RWPE2 (cell line): ENCODE measurements around the gene ZBTB49.

Experiments used
- ATAC-seq: fragments of 200-7000 bp; cut with Tn5 transposase; 3 replicates; pipeline ENCODE4 v1.9.1; 2021; ENCODE audit warnings: low read depth
- DNase-seq: peaks from one replicate; pipeline ENCODE4 v3.0.0-alpha.2; 2020; ENCODE audit warnings: low spot score
- H3K27ac ChIP-seq: fragments of 450-650 bp; 2 replicates; pipeline ENCODE4 v1.5.1; 2017; ENCODE audit warnings: mild to moderate bottlenecking; ENCODE audit not compliant: poor library complexity, severe bottlenecking
- H3K27me3 ChIP-seq: fragments of 250-450 bp; sonication (Bioruptor Pico); 2 replicates; pipeline ENCODE4 v1.5.1; 2021; ENCODE audit warnings: mild to moderate bottlenecking, moderate library complexity; ENCODE audit not compliant: insufficient read depth, poor library complexity, severe bottlenecking
- H3K36me3 ChIP-seq: fragments of 250-450 bp; sonication (Bioruptor Pico); 2 replicates; pipeline ENCODE4 v1.5.1; 2020; ENCODE audit warnings: low read depth, mild to moderate bottlenecking, moderate library complexity
- H3K4me1 ChIP-seq: fragments of 250-450 bp; sonication (Bioruptor Pico); 2 replicates; pipeline ENCODE4 v1.5.1; 2021; ENCODE audit warnings: mild to moderate bottlenecking, moderate library complexity; ENCODE audit not compliant: insufficient read depth, poor library complexity, severe bottlenecking
- H3K4me3 ChIP-seq: fragments of 250-450 bp; sonication (Bioruptor Pico); 2 replicates; pipeline ENCODE4 v1.5.1; 2021; ENCODE audit warnings: mild to moderate bottlenecking, moderate library complexity; ENCODE audit not compliant: severe bottlenecking
- H3K9me3 ChIP-seq: fragments of 250-450 bp; sonication (Bioruptor Pico); 2 replicates; pipeline ENCODE4 v1.5.1; 2021; ENCODE audit warnings: mild to moderate bottlenecking, moderate library complexity; ENCODE audit not compliant: severe bottlenecking
- TF ChIP-seq, protein P1 (sequence below): fragments of 450-650 bp; IDR thresholded peaks from one replicate; pipeline ENCODE4 v1.5.1; 2017; ENCODE audit warnings: mild to moderate bottlenecking, moderate library complexity; ENCODE audit not compliant: poor library complexity, severe bottlenecking

The ZBTB49 gene

DNA sequence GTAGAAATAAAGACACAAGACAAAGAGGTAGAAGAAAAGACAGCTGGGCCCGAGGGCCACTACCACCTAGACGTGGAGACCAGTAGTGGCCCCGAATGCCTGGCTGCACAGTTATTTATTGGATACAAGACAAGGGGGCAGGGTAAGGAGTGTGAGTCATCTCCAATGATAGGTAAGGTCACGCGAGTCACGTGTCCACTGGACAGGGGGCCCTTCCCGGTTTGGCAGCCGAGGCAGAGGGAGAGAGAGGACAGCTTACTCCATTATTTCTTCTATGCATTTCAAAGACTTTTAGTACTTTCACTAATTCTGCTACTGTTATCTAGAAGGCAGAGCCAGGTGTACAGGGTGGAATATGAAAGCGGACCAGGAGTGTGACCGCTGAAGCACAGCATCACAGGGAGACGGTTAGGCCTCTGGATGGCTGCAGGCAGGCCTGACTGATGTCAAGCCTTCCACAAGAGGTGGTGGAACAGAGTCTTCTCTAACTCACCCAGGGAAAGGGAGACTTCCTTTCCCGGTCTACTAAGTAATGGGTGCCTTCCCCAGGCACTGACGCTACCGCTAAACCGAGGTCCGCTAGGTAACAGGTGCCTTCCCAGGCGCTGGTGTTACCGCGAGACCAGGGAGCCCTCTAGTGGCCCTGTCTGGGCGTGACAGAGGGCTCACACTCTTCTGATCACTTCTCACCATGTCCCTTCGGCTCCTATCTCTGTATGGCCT lies 44.9 kb downstream of the ZBTB49 start:
- TF ChIP-seq, protein P1, sequence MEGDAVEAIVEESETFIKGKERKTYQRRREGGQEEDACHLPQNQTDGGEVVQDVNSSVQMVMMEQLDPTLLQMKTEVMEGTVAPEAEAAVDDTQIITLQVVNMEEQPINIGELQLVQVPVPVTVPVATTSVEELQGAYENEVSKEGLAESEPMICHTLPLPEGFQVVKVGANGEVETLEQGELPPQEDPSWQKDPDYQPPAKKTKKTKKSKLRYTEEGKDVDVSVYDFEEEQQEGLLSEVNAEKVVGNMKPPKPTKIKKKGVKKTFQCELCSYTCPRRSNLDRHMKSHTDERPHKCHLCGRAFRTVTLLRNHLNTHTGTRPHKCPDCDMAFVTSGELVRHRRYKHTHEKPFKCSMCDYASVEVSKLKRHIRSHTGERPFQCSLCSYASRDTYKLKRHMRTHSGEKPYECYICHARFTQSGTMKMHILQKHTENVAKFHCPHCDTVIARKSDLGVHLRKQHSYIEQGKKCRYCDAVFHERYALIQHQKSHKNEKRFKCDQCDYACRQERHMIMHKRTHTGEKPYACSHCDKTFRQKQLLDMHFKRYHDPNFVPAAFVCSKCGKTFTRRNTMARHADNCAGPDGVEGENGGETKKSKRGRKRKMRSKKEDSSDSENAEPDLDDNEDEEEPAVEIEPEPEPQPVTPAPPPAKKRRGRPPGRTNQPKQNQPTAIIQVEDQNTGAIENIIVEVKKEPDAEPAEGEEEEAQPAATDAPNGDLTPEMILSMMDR = peak; percentile 82

DNA sequence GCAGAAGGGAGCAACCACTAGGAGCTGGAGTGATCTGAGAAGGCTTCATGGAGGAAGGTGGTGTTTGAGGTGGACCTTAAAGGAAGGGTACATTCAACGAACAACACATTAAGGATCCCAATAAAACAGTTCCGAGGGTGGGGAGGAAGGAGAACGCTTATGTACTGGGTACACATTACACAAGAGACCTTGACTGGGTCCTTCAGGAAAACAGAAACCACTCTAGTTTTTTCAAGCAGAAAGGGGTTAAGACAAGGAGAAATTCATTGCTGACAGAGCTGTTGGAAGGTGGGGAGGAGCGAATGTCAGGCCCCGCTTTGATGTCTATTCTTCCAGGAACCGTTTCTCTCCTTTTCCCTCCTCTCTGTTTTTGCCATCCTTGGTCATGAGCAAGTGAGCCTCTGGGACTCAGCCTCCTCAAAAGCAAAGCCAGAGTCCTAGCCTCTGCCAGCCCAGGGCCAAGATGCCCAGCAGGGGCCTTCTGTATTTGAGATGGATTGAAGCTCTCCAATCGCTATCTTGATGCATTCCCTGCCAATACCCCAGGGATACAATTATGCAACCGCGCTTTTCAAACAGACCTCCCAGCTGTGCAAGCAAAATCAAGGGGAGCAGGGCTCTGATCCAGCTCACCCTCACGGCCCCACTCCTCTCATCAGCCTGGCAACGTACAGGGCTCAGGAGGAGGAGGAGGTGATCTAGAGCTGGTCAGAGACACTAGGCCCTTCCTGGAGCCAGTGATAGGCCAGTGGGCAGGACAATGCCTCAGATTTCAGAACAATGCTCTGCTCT lies 48.4 kb downstream of the ZBTB49 start:
- no peaks in the 10 kb centered on the region for H3K27me3 ChIP-seq
- no peaks in the 10 kb centered on the region for H3K36me3 ChIP-seq
- H3K4me1 ChIP-seq = no peaks in the 10 kb centered on the region
- no peak for ATAC-seq
- TF ChIP-seq, protein P1 = no peak
- H3K4me3 ChIP-seq = no peak overlapping the region
- no peak overlapping the region for H3K27ac ChIP-seq
- no peaks in the 10 kb centered on the region for H3K9me3 ChIP-seq
- no peak for DNase-seq

More for the DNA sequence above, 44.9 kb downstream of the ZBTB49 start:
- Histone ChIP-seq H3K4me1 (no peaks in the 10 kb centered on the region), H3K27ac (no peak overlapping the region), H3K9me3 (no peaks in the 10 kb centered on the region), H3K36me3 (no peaks in the 10 kb centered on the region), H3K27me3 (no peaks in the 10 kb centered on the region), H3K4me3 (no peak overlapping the region)
- DNase-seq (no peak), ATAC-seq (peak; percentile 88)

DNA sequence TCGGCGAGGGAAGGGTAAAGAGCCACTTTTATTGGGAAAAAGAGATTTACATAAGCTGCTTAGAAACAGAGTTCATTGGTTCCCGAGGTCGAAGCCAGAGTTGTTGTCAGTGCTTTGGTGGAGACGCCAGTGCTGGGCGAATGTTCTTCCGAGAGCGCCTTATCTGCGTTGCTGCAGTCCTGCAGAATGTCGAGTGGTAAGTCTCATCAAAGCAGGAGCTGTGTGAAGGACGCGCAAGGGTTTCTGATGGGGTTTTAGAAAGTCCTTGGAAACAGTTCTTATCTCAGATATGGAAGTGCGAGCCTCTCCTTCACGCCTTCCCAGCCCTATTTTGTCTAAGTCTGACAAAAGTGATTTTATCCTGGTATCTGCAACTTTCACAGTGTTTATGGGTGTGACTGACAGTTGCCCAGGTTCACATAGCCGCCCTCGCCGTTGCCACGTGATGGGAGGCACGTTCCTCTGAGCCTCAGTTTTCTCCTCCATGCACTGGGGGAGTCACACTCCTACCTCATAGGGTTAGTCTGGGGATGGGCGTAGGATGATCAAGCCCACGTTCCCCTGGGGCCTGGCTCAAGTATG lies 49.5 kb downstream of the ZBTB49 start:
- Histone ChIP-seq H3K36me3 (no peaks in the 10 kb centered on the region), H3K9me3 (no peaks in the 10 kb centered on the region), H3K4me3 (no peak overlapping the region), H3K4me1 (no peaks in the 10 kb centered on the region), H3K27ac (no peak overlapping the region), H3K27me3 (no peaks in the 10 kb centered on the region)
- TF ChIP-seq, protein P1 = no peak
- DNase-seq (no peak), ATAC-seq (no peak)

DNA sequence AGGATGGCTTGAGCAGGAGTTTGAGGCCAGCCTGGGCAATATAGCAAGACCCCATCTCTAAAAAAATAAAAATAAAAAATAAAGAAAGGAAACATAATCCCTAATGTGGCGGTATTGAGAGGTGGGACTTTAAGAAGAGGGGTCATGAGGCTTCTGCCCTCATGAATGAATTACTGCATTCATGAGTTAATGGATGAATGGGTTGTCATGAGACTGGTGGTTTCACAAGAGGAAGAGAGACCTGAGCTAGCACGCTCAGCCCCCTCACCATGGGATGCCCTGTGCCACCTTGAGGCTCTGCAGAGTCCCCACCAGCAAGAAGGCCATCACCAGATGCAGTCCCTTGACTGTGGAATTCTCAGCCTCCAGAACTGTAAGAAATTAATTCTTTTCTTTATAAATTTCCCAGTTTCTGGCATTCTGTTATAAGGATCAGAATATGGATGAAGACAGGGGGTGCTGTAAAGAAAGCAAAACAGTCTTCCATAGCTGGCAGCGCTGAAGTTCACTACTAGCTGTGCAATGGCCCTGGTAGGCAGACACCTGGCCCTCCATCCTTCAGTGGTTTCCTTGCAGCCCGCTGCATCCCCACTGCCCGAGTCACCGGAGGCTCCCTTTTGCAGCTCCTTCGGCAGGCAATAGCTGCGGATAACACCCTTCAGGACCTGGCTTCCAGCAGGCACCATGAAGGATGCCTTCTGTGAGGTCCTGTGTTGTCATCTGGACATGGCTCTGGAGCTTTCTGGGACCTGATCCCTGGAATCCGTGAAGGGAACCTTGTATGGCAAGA lies 52.0 kb downstream of the ZBTB49 start:
- no peaks in the 10 kb centered on the region for H3K9me3 ChIP-seq
- no peak overlapping the region for H3K27ac ChIP-seq
- no peaks in the 10 kb centered on the region for H3K4me1 ChIP-seq
- no peaks in the 10 kb centered on the region for H3K27me3 ChIP-seq
- TF ChIP-seq, protein P1 = no peak
- no peaks in the 10 kb centered on the region for H3K36me3 ChIP-seq
- ATAC-seq (no peak), DNase-seq (no peak)
- H3K4me3 ChIP-seq = no peak overlapping the region
